Measurements from ENCODE around the gene ABCD1.
A peak's percentile ranks its signal among the peaks of the same experiment; 100 is the strongest.

DNA sequence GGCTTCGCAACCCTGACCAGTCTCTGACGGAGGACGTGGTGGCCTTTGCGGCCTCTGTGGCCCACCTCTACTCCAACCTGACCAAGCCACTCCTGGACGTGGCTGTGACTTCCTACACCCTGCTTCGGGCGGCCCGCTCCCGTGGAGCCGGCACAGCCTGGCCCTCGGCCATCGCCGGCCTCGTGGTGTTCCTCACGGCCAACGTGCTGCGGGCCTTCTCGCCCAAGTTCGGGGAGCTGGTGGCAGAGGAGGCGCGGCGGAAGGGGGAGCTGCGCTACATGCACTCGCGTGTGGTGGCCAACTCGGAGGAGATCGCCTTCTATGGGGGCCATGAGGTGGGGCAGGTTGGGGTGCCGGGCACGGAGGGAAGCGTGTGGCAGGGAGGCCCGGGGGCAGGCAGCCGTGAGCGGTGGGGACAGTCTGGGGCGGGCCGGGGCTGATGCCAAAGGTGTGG is 1.2 kb downstream of the ABCD1 start:
- TF ChIP-seq, protein P1, sequence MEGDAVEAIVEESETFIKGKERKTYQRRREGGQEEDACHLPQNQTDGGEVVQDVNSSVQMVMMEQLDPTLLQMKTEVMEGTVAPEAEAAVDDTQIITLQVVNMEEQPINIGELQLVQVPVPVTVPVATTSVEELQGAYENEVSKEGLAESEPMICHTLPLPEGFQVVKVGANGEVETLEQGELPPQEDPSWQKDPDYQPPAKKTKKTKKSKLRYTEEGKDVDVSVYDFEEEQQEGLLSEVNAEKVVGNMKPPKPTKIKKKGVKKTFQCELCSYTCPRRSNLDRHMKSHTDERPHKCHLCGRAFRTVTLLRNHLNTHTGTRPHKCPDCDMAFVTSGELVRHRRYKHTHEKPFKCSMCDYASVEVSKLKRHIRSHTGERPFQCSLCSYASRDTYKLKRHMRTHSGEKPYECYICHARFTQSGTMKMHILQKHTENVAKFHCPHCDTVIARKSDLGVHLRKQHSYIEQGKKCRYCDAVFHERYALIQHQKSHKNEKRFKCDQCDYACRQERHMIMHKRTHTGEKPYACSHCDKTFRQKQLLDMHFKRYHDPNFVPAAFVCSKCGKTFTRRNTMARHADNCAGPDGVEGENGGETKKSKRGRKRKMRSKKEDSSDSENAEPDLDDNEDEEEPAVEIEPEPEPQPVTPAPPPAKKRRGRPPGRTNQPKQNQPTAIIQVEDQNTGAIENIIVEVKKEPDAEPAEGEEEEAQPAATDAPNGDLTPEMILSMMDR (conservative IDR thresholded peaks at IDR 0.05): no peak
- peak; percentile 36; the same call in 1 of the 2 replicates for TF ChIP-seq ZFX (IDR thresholded peaks at IDR 0.05)
